SK-N-SH (cell line): ENCODE data around the gene BMP6. TPM values are rescaled to one million over a fixed set of nuclear protein-coding genes. Genes with fewer than 3 reads are reported as not detected.

Source experiments
- CTCF ChIA-PET: fragments of 300-600, 350-600 bp; formaldehyde crosslinking; extraction: SDS; loops from one replicate; lab custom pipeline; 2021; lab: Yijun Ruan, JAX
- POLR2A ChIA-PET: fragments of 350-600 bp; sonication (Branson Sonifier 250); formaldehyde crosslinking; extraction: SDS; loops from one replicate; lab custom pipeline; 2020; ENCODE audit warnings: antibody characterized with exemption, inconsistent platforms; lab: Yijun Ruan, JAX
- DNase-seq: peaks from one replicate; pipeline ENCODE4 v3.0.0; 2012
- H2AFZ ChIP-seq: fragments of 200-600 bp; sonication (generic); 2 replicates; pipeline ENCODE4 v1.8.1; 2016; ENCODE audit warnings: antibody characterized with exemption, mild to moderate bottlenecking, low read depth
- H3F3A ChIP-seq: fragments of 200-600 bp; sonication (generic); replicated peaks from 2 replicates; pipeline ENCODE3; 2016; ENCODE audit warnings: antibody characterized with exemption, mild to moderate bottlenecking; ENCODE audit not compliant: insufficient read depth
- H3K27ac ChIP-seq, 2 experiments: fragments of 200-500 bp in 1 of 2; fragments of 200-600 bp in 1 of 2; sonication (Bioruptor generic) in 1 of 2; sonication (generic), shearing (Covaris generic) in 1 of 2; 2 replicates each; pipeline versions ENCODE4 v1.5.1 to v1.6.1; 2014 to 2016; ENCODE audit warnings: low read depth in 2 of 2, inconsistent platforms in 1 of 2, low read length in 1 of 2, mild to moderate bottlenecking in 1 of 2, mixed read lengths in 1 of 2
- H3K27me3 ChIP-seq: fragments of 200-600 bp; sonication (generic), shearing (Covaris generic); 2 replicates; pipeline ENCODE4 v1.6.1; 2016; ENCODE audit warnings: mixed run types; ENCODE audit not compliant: insufficient read depth
- H3K36me3 ChIP-seq, 2 experiments: fragments of 200-500 bp in 1 of 2; fragments of 200-600 bp in 1 of 2; sonication (Bioruptor generic) in 1 of 2; sonication (generic) in 1 of 2; replicated peaks in 1 of 2; 2 replicates each; pipeline versions ENCODE3 to v1.5.1; 2014 to 2016; ENCODE audit warnings: low read length in 1 of 2, mild to moderate bottlenecking in 1 of 2; ENCODE audit not compliant: insufficient read depth in 2 of 2, control insufficient read depth in 1 of 2
- H3K4me1 ChIP-seq, 2 experiments: fragments of 200-500 bp in 1 of 2; fragments of 200-600 bp in 1 of 2; sonication (Bioruptor generic) in 1 of 2; sonication (generic), shearing (Covaris generic) in 1 of 2; 2 replicates each; pipeline versions ENCODE4 v1.5.1 to v1.6.1; 2014 to 2016; ENCODE audit warnings: low read depth in 1 of 2, low read length in 1 of 2, mixed run types in 1 of 2; ENCODE audit not compliant: insufficient read depth in 2 of 2, control insufficient read depth in 1 of 2
- H3K4me2 ChIP-seq: fragments of 200-600 bp; sonication (generic), shearing (Covaris generic); 2 replicates; pipeline ENCODE4 v1.6.1; 2017; ENCODE audit warnings: mixed run types
- H3K4me3 ChIP-seq, 2 experiments: fragments of 200-500 bp in 1 of 2; fragments of 200-600 bp in 1 of 2; sonication (Bioruptor generic) in 1 of 2; sonication (generic), shearing (Covaris generic) in 1 of 2; 2 replicates each; pipeline versions ENCODE4 v1.5.1 to v1.8.1; 2014 to 2016; ENCODE audit warnings: low read depth in 2 of 2, inconsistent platforms in 1 of 2, low read length in 1 of 2, mild to moderate bottlenecking in 1 of 2, mixed read lengths in 1 of 2, moderate library complexity in 1 of 2
- H3K79me2 ChIP-seq: fragments of 200-600 bp; sonication (generic); 2 replicates; pipeline ENCODE4 v1.8.1; 2017; ENCODE audit warnings: mild to moderate bottlenecking; ENCODE audit not compliant: insufficient read depth
- H3K9ac ChIP-seq: fragments of 200-600 bp; sonication (generic); 2 replicates; pipeline ENCODE4 v1.6.1; 2017; ENCODE audit warnings: mixed run types
- H3K9me2 ChIP-seq: fragments of 200-600 bp; sonication (generic); 2 replicates; pipeline ENCODE4 v1.6.1; 2017; ENCODE audit warnings: mixed run types
- H3K9me3 ChIP-seq: fragments of 200-600 bp; sonication (generic); 2 replicates; pipeline ENCODE4 v1.6.1; 2017; ENCODE audit warnings: mixed run types, mild to moderate bottlenecking, moderate library complexity
- H4K20me1 ChIP-seq: fragments of 200-600 bp; sonication (generic); 2 replicates; pipeline ENCODE4 v1.6.1; 2017; ENCODE audit warnings: mild to moderate bottlenecking, mixed run types; ENCODE audit not compliant: insufficient read depth
- ELF1 ChIP-seq: IDR thresholded peaks from 2 replicates; pipeline ENCODE4 v1.4.0; 2012
- EP300 ChIP-seq, 2 experiments: IDR thresholded peaks; 2 replicates each; pipeline versions ENCODE4 v1.4.0 to v1.6.1; 2012; ENCODE audit warnings: borderline replicate concordance in 1 of 2, low read depth in 1 of 2, low read length in 1 of 2
- FOSL2 ChIP-seq: IDR thresholded peaks from 2 replicates; pipeline ENCODE4 v1.4.0; 2012; ENCODE audit warnings: low read depth, mild to moderate bottlenecking, moderate library complexity, borderline replicate concordance
- FOXJ3 ChIP-seq: sonication (generic); formaldehyde crosslinking; IDR thresholded peaks from 2 replicates; pipeline ENCODE4 v1.5.1; 2020; ENCODE audit warnings: mild to moderate bottlenecking, missing genetic modification reagents
- NFIC ChIP-seq: IDR thresholded peaks from 2 replicates; pipeline ENCODE4 v1.4.0; 2012; ENCODE audit warnings: borderline replicate concordance
- POLR2AphosphoS5 ChIP-seq: IDR thresholded peaks from 2 replicates; pipeline ENCODE4 v1.6.1; 2012; ENCODE audit warnings: low read depth, low read length
- RXRA ChIP-seq: IDR thresholded peaks from 2 replicates; pipeline ENCODE4 v1.4.0; 2012; ENCODE audit warnings: low read depth, mild to moderate bottlenecking, borderline replicate concordance
- SIN3A ChIP-seq: IDR thresholded peaks from 2 replicates; pipeline ENCODE4 v1.6.1; 2012; ENCODE audit warnings: low read depth, mild to moderate bottlenecking, low read length, moderate library complexity, borderline replicate concordance
- SMC3 ChIP-seq: IDR thresholded peaks from 2 replicates; pipeline ENCODE4 v1.6.1; 2012; ENCODE audit warnings: low read depth, low read length, improper control_type of control experiment
- TCF12 ChIP-seq: IDR thresholded peaks from 2 replicates; pipeline ENCODE4 v1.4.0; 2012
- TEAD4 ChIP-seq: IDR thresholded peaks from 2 replicates; pipeline ENCODE4 v1.4.0; 2012; ENCODE audit warnings: mild to moderate bottlenecking, borderline replicate concordance; ENCODE audit not compliant: insufficient read depth
- USF1 ChIP-seq: IDR thresholded peaks from 2 replicates; pipeline ENCODE4 v1.4.0; 2012; ENCODE audit warnings: low read depth, borderline replicate concordance
- ZBTB33 ChIP-seq: IDR thresholded peaks from 2 replicates; pipeline ENCODE4 v1.4.0; 2012; ENCODE audit warnings: low read depth, borderline replicate concordance
- WGBS: methylation state at CpG from one replicate; pipeline ENCODE4 v1.1.6; 2017; ENCODE audit warnings: low lambda C conversion rate; 5-methylcytosine and 5-hydroxymethylcytosine counted together
- polyA plus RNA-seq, 3 experiments: library from polyadenylated mRNA; depleted of rRNA; stranded (reverse); fragments of >200 nt; gene quantifications; 2 replicates each; pipeline ENCODE4 v1.2.3, GENCODE V29; 2012

The BMP6 gene
- polyA plus RNA-seq, 1 of the 3 experiments (the other 2 are of a cell fraction) = not detected

GRCh38 chr6:7836371-7837026, 110.6 kb downstream of the BMP6 start:
- WGBS = 47% methylated on average over 4 of the region's 4 CpGs
- peaks cover 4% of the 10 kb centered on the region; the same call in 1 of the 2 replicates for H3K27me3 ChIP-seq
- H3K9ac ChIP-seq = no peak overlapping the region
- H3K36me3 ChIP-seq = no peaks in the 10 kb centered on the region
- ChIA-PET POLR2A (no interaction called here), CTCF (no interaction called here)
- H3K4me2 ChIP-seq = no peak overlapping the region
- H3F3A ChIP-seq = no peaks in the 10 kb centered on the region
- no peaks in the 10 kb centered on the region for H3K4me1 ChIP-seq
- H3K9me2 ChIP-seq = no peaks in the 10 kb centered on the region
- no peak for DNase-seq
- TF ChIP-seq SMC3 (no peak), ELF1 (no peak), SIN3A (no peak), ZBTB33 (no peak), FOXJ3 (CRISPR knock-in tag) (no peak)
- H4K20me1 ChIP-seq = no peaks in the 10 kb centered on the region
- H3K27ac ChIP-seq = no peak overlapping the region
- no peaks in the 10 kb centered on the region for H3K79me2 ChIP-seq
- no peak overlapping the region for H2AFZ ChIP-seq
- H3K4me3 ChIP-seq = no peak overlapping the region
- H3K9me3 ChIP-seq = no peaks in the 10 kb centered on the region

GRCh38 chr6:7841781-7842468, 116.0 kb downstream of the BMP6 start:
- no peak overlapping the region for H3K4me3 ChIP-seq
- no peaks in the 10 kb centered on the region for H3K36me3 ChIP-seq
- H4K20me1 ChIP-seq = no peaks in the 10 kb centered on the region
- H3K9me2 ChIP-seq = no peaks in the 10 kb centered on the region
- H3K4me1 ChIP-seq = no peaks in the 10 kb centered on the region
- no peak overlapping the region for H2AFZ ChIP-seq
- no peak overlapping the region for H3K4me2 ChIP-seq
- H3K9ac ChIP-seq = no peak overlapping the region
- TF ChIP-seq USF1 (no peak), NFIC (no peak), EP300 (IDR thresholded peaks at IDR 0.05; ENCODE audit: borderline replicate concordance in 1 of 2, low read depth in 1 of 2, low read length in 1 of 2) (no peak), RXRA (no peak), FOSL2 (no peak), POLR2AphosphoS5 (no peak), ZBTB33 (no peak), TCF12 (no peak), TEAD4 (no peak)
- H3K9me3 ChIP-seq = no peaks in the 10 kb centered on the region
- H3K27ac ChIP-seq = no peak overlapping the region
- ChIA-PET CTCF (interaction anchor here (1.4 kb wide), 1 partner anchor 13 kb away, joined by 3 read pairs; no protein-coding TSS in a partner anchor), POLR2A (no interaction called here)
- no peaks in the 10 kb centered on the region for H3K79me2 ChIP-seq
- H3F3A ChIP-seq = no peaks in the 10 kb centered on the region
- H3K27me3 ChIP-seq = peaks cover 8% of the 10 kb centered on the region; the same call in 1 of the 2 replicates
- 6% methylated on average over 3 of the region's 3 CpGs for WGBS
- no peak for DNase-seq
